ENCODE results near the gene DNAI2.

DNA sequence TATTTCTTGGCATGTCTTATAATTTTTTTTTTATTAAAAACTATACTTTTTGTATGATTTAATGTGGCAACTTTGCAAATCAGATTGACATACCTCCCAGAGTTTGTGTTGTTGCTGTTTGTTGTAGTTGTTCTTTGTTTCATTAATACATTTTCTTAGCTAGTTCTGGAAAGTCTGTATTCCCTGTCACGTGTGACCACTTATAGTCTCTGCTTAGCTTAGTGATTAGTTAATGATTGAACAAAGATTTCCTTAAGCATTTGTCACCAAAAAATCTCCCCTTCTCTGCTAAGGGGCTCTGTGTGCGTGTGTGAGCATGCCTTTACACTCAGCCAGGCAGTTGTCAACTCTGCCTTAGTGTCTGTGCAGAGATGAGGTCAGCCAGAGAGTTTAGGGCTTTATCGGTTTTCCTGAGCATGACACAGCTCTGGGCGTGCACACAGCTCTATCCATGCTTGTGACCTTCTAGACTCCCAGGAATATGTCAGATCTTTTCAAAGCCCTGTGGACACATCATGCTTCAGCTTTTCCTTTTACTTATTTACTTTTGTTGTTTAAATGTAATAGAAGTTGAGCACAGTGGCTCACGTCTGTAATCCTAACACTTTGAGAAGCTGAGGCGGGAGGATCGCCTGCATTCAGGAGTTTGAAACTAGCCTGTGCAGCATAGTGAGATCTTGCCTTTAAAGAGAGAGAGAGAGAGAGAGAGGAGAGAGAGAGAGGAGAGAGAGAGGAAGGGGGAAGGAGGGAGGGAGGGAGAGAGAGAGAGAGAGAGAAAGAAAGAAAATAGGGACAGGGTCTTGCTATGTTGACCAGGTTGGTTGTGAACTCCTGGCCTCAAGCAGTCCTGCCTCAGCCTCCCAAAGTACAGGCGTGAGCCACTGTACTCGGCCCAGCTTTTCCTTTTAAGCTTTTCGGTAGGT, 21.9 kb downstream of the DNAI2 start:
- TF ChIP-seq CTCF (IDR thresholded peaks at IDR 0.05; ENCODE audit: borderline replicate concordance, extremely low read depth, low read length, poor library complexity, severe bottlenecking) (no peak), EZH2 (IDR thresholded peaks at IDR 0.05; ENCODE audit: borderline replicate concordance, low read depth, low read length, severe bottlenecking) (no peak)

Data from DND-41 (cell line).